HG03469 (cell line): ENCODE data around the gene MINK1.
"Not testable (repeated sequence)": the region's sequence is repeated elsewhere in the genome, so short reads cannot be mapped to it uniquely, and the experiment has no call there.

Experiments
- ATAC-seq: cut with Tn5 transposase; IDR thresholded peaks from one replicate; pipeline ENCODE4 v1.9.1; 2021; ENCODE audit warnings: mild to moderate bottlenecking, moderate library complexity, moderate number of reproducible peaks; ENCODE audit not compliant: unreplicated experiment

Gene MINK1

GRCh38 chr17:4897198-4897687, 64.1 kb downstream of the MINK1 start:
- no peak for ATAC-seq

- ATAC-seq, result no peak
Measured at GRCh38 chr17:4897785-4898184, 64.6 kb downstream of the MINK1 start.

GRCh38 chr17:4898351-4898750, 65.2 kb downstream of the MINK1 start:
- ATAC-seq, result no peak

- ATAC-seq, result no peak
Measured at GRCh38 chr17:4898927-4899326, 65.8 kb downstream of the MINK1 start.

GRCh38 chr17:4899341-4900230, 66.4 kb downstream of the MINK1 start, which contains the start of gene C17orf107:
Gene C17orf107, plus strand, starts transcription at chr17:4899536. Its CDS starts 227 bp downstream, at chr17:4899763.
- ATAC-seq, result no peak

- ATAC-seq, result no peak
Measured at GRCh38 chr17:4900231-4901107, 67.3 kb downstream of the MINK1 start.

GRCh38 chr17:4901108-4901647, 68.0 kb downstream of the MINK1 start:
- ATAC-seq, result no peak

- no peak for ATAC-seq
Measured at GRCh38 chr17:4901648-4902344, 68.7 kb downstream of the MINK1 start.

GRCh38 chr17:4902540-4902939, 69.4 kb downstream of the MINK1 start:
- no peak for ATAC-seq

GRCh38 chr17:4903051-4903818, 70.1 kb downstream of the MINK1 start, which contains the start of gene CHRNE:
Gene CHRNE, minus strand, starts transcription at chr17:4903098. Its CDS starts 35 bp downstream, at chr17:4903063.
- ATAC-seq, result no peak

- ATAC-seq, result not testable (repeated sequence)
Measured at GRCh38 chr17:4906642-4907041, 73.5 kb downstream of the MINK1 start.

- ATAC-seq, result no peak
Measured at GRCh38 chr17:4908301-4908700, 75.2 kb downstream of the MINK1 start.

GRCh38 chr17:4908711-4909496, 75.8 kb downstream of the MINK1 start:
- ATAC-seq, result no peak

- ATAC-seq, result no peak
Measured at GRCh38 chr17:4913994-4914393, 80.9 kb downstream of the MINK1 start.

- ATAC-seq, result not testable (repeated sequence)
Measured at GRCh38 chr17:4914551-4914950, 81.4 kb downstream of the MINK1 start.

- ATAC-seq, result no peak
Measured at GRCh38 chr17:4919511-4920047, 86.4 kb downstream of the MINK1 start.

- ATAC-seq, result no peak
Measured at GRCh38 chr17:4920351-4921048, 87.4 kb downstream of the MINK1 start.

GRCh38 chr17:4921320-4921719, 88.2 kb downstream of the MINK1 start:
- no peak for ATAC-seq
